Muscle layer of colon (tissue), 2 donors: ENCODE results near the gene YARS1.
"Not testable (repeated sequence)": the region's sequence is repeated elsewhere in the genome, so short reads cannot be mapped to it uniquely, and the experiment has no call there.

Experiments used
- H3K27ac ChIP-seq: one replicate; pipeline ENCODE4 v1.7.0; 2013; ENCODE audit warnings: low read depth, mild to moderate bottlenecking, low read length, moderate library complexity
- H3K27me3 ChIP-seq, 2 donors: one replicate each; pipeline ENCODE4 v1.7.0; 2013; ENCODE audit warnings: low read length in 2 of 2, mild to moderate bottlenecking in 2 of 2; ENCODE audit not compliant: insufficient read depth in 2 of 2, control insufficient read depth in 1 of 2
- H3K36me3 ChIP-seq: one replicate; pipeline ENCODE4 v1.7.0; 2013; ENCODE audit warnings: mild to moderate bottlenecking, low read length; ENCODE audit not compliant: insufficient read depth
- H3K4me1 ChIP-seq: one replicate; pipeline ENCODE4 v1.7.0; 2013; ENCODE audit warnings: mild to moderate bottlenecking, low read length; ENCODE audit not compliant: insufficient read depth
- H3K4me3 ChIP-seq, 2 donors: one replicate each; pipeline ENCODE4 v1.7.0; 2013; ENCODE audit warnings: low read length in 2 of 2, low read depth in 1 of 2, mild to moderate bottlenecking in 1 of 2, moderate library complexity in 1 of 2
- H3K9ac ChIP-seq: one replicate; pipeline ENCODE4 v1.7.0; 2013; ENCODE audit warnings: low read length
- H3K9me3 ChIP-seq: one replicate; pipeline ENCODE4 v1.7.0; 2013; ENCODE audit warnings: mild to moderate bottlenecking, low read length
- donor health status: abdominal sarcoma.
- donor health status: Adenocarcinoma of cecum.

YARS1 gene

GRCh38 chr1:32813941-32814739 lies 3.0 kb downstream of the YARS1 start:
- no peak overlapping the region for H3K9ac ChIP-seq

GRCh38 chr1:32811917-32812316 lies 5.2 kb downstream of the YARS1 start:
- Histone ChIP-seq H3K27ac (no peak overlapping the region), H3K36me3 (peaks cover 21% of the 10 kb centered on the region), H3K9ac (no peak overlapping the region), H3K9me3 (no peaks in the 10 kb centered on the region), H3K4me1 (peaks cover 24% of the 10 kb centered on the region), H3K27me3 (no peaks in the 10 kb centered on the region), H3K4me3 (no peak overlapping the region)

More at GRCh38 chr1:32813941-32814739, 3.0 kb downstream of the YARS1 start:
- Histone ChIP-seq H3K4me1 (peaks cover 34% of the 10 kb centered on the region), H3K27me3 (no peaks in the 10 kb centered on the region), H3K36me3 (peaks cover 15% of the 10 kb centered on the region), H3K4me3 (no peak overlapping the region), H3K9me3 (no peaks in the 10 kb centered on the region), H3K27ac (no peak overlapping the region)

- H3K9me3 ChIP-seq = no peaks in the 10 kb centered on the region
- H3K4me1 ChIP-seq = peaks cover 19% of the 10 kb centered on the region
- no peak overlapping the region for H3K4me3 ChIP-seq
- H3K27ac ChIP-seq = no peak overlapping the region
- peaks cover 21% of the 10 kb centered on the region for H3K36me3 ChIP-seq
- H3K9ac ChIP-seq = no peak overlapping the region
- no peaks in the 10 kb centered on the region for H3K27me3 ChIP-seq
Observed at GRCh38 chr1:32811265-32811664, 5.9 kb downstream of the YARS1 start.

DNA sequence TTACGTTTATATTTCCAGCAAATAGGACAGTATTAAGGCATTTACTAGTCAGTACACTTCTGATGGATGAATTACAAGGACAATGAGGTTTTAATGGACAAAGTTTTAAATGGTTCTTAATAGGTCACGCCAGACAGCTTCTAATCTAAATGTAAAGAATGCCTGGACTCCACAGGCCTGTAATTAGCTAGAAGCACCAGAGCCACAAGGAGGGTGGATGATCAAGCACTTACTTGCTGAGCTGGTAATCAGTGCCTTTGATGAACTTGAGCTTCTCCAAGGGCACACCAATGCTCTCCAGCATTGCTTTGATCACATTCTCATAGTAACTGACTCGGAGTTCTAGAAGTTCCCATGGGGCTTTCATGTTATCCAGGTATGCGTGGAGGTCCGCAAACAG lies 6.8 kb downstream of the YARS1 start:
- no peak overlapping the region for H3K27ac ChIP-seq
- no peak overlapping the region for H3K9ac ChIP-seq
- H3K36me3 ChIP-seq = peaks cover 21% of the 10 kb centered on the region
- H3K4me3 ChIP-seq = no peak overlapping the region
- H3K27me3 ChIP-seq = no peaks in the 10 kb centered on the region
- H3K9me3 ChIP-seq = no peaks in the 10 kb centered on the region
- peaks cover 10% of the 10 kb centered on the region for H3K4me1 ChIP-seq

DNA sequence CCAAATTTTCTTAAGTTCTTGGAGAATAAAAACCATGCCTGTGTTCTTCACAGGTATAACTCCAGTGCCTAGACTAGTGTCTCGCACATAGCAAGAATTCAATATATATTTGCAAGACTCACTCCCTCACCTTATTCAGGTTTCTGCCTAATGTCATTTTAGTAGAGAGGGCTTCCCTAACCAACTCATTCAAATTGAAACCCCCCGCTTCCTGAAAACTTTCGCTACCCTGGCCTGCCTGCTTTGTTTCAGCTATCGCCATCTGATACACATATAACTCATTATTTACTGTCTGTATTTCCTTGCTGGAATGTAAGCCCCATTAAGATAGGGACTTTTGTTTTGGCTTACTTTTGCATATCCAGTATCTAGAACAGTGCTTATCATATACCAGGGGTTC lies 8.6 kb downstream of the YARS1 start:
- H3K9me3 ChIP-seq = no peaks in the 10 kb centered on the region
- no peak overlapping the region for H3K4me3 ChIP-seq
- H3K4me1 ChIP-seq = no peaks in the 10 kb centered on the region
- no peaks in the 10 kb centered on the region for H3K27me3 ChIP-seq
- H3K36me3 ChIP-seq = peaks cover 21% of the 10 kb centered on the region
- H3K9ac ChIP-seq = no peak overlapping the region
- no peak overlapping the region for H3K27ac ChIP-seq

GRCh38 chr1:32806910-32807523 lies 10.1 kb downstream of the YARS1 start:
- H3K9ac ChIP-seq = no peak overlapping the region
- no peaks in the 10 kb centered on the region for H3K27me3 ChIP-seq
- H3K36me3 ChIP-seq = peaks cover 21% of the 10 kb centered on the region
- H3K4me1 ChIP-seq = no peaks in the 10 kb centered on the region
- no peaks in the 10 kb centered on the region for H3K9me3 ChIP-seq
- no peak overlapping the region for H3K4me3 ChIP-seq
- H3K27ac ChIP-seq = no peak overlapping the region

DNA sequence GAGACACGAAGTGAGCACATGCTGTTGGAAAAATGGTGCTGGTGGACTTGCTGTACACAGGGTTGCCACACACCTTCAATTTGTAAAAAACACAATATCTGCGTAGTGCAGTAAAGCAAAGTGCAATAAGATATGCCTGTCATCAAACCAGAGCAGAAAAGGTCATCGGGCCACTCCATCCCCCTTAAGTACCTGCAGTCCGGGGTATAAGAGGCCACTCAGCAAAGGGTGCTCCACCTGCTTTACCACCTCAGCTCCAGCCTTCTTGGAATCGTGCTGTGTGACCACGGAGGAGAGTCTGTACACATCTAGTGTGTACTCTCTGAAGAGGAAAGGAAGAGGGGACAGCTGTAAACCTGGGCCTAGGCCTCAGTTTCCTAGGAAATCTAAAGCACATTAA lies 10.9 kb downstream of the YARS1 start:
- no peaks in the 10 kb centered on the region for H3K4me1 ChIP-seq
- H3K9ac ChIP-seq = no peak overlapping the region
- no peak overlapping the region for H3K27ac ChIP-seq
- H3K27me3 ChIP-seq = no peaks in the 10 kb centered on the region
- no peaks in the 10 kb centered on the region for H3K9me3 ChIP-seq
- H3K36me3 ChIP-seq = peaks cover 23% of the 10 kb centered on the region
- H3K4me3 ChIP-seq = no peak overlapping the region

DNA sequence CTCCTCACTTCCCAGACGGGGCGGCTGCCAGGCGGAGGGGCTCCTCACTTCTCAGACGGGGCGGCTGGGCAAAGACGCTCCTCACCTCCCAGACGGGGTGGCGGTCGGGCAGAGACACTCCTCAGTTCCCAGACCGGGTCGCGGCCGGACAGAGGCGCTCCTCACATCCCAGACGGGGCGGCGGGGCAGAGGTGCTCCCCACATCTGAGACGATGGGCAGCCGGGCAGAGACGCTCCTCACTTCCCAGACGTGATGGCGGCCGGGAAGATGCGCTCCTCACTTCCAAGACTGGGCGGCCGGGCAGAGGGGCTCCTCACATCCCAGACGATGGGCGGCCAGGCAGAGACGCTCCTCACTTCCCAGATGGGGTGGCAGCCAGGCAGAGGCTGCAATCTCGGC lies 12.7 kb downstream of the YARS1 start:
- H3K4me1 ChIP-seq, H3K4me3 ChIP-seq, H3K27ac ChIP-seq, H3K9me3 ChIP-seq, H3K9ac ChIP-seq, H3K27me3 ChIP-seq: not testable (repeated sequence)
- H3K36me3 ChIP-seq = peaks cover 13% of the 10 kb centered on the region

DNA sequence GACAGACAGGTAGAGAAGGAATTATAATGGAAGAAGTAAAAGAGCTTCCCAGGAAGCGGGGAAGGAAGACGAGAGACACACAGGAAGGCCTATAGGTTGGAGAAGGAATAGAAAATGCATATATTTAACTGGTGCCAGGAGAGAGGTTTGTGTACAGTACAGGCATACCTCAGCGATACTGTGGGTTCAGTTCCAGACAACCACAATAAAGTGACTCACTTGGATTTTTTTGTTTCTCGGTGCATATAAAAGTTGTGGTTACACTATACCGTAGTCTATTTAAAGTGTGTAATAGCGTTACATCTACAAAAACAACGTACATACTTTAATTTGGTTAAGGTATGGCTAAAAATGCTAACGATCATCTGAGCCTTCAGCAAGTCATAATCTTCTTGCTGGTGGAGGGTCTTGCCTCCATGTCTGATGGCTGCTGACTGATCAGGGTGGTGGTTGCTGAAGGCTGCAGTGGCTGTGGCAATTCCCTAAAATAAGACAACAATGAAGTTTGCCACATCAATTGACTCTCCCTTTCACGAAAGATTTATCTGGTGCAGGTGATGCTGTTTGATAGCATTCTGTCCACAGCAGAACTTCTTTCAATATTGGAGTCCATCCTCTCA lies 16.0 kb downstream of the YARS1 start:
- H3K4me3 ChIP-seq = no peak overlapping the region
- H3K27ac ChIP-seq = no peak overlapping the region
- H3K9ac ChIP-seq = no peak overlapping the region
- H3K4me1 ChIP-seq = no peaks in the 10 kb centered on the region
- H3K9me3 ChIP-seq = no peaks in the 10 kb centered on the region
- H3K27me3 ChIP-seq = no peaks in the 10 kb centered on the region
- peaks cover 6% of the 10 kb centered on the region for H3K36me3 ChIP-seq

GRCh38 chr1:32798679-32799416 lies 18.3 kb downstream of the YARS1 start:
- Histone ChIP-seq H3K9me3 (no peaks in the 10 kb centered on the region), H3K9ac (no peak overlapping the region), H3K4me3 (no peak overlapping the region), H3K27me3 (no peaks in the 10 kb centered on the region), H3K36me3 (peaks cover 6% of the 10 kb centered on the region), H3K4me1 (no peaks in the 10 kb centered on the region), H3K27ac (no peak overlapping the region)

GRCh38 chr1:32798191-32798590 lies 19.0 kb downstream of the YARS1 start:
- Histone ChIP-seq H3K27ac (no peak overlapping the region), H3K4me1 (no peaks in the 10 kb centered on the region), H3K27me3 (no peaks in the 10 kb centered on the region), H3K9me3 (no peaks in the 10 kb centered on the region), H3K4me3 (no peak overlapping the region), H3K36me3 (peaks cover 6% of the 10 kb centered on the region), H3K9ac (no peak overlapping the region)
